PC-3 (cell line): ENCODE data around the gene NOXA1. TPM values are rescaled to one million over a fixed set of nuclear protein-coding genes. Genes with fewer than 3 reads are reported as not detected.

Experiments
- ATAC-seq: fragments of 200-7000 bp; cut with Tn5 transposase; 2 replicates; pipeline ENCODE4 v1.9.1; 2020; ENCODE audit warnings: mild to moderate bottlenecking, moderate library complexity
- BruUV-seq: library from RNA; stranded (reverse); fragments of 400-500 nt; replicated peaks from 2 replicates; lab custom pipeline; 2021; lab: Mats Ljungman, UMichigan
- CTCF ChIA-PET: fragments of 300-600 bp; sonication (Branson Sonifier 250); formaldehyde crosslinking; loops from one replicate; lab custom pipeline; 2022; ENCODE audit warnings: antibody characterized with exemption; lab: Charles Lee
- POLR2A ChIA-PET: fragments of 300-600 bp; sonication (Branson Sonifier 250); formaldehyde crosslinking; loops from one replicate; lab custom pipeline; 2022; ENCODE audit warnings: antibody characterized with exemption; ENCODE audit not compliant: unreplicated experiment; lab: Charles Lee
- DNase-seq: peaks from one replicate; pipeline ENCODE4 v3.0.0-alpha.2; 2015
- H2AFZ ChIP-seq: fragments of 300-600 bp; sonication (generic); 2 replicates; pipeline ENCODE4 v1.6.0; 2016; ENCODE audit warnings: antibody characterized with exemption, low read length
- H3F3A ChIP-seq: fragments of 300-600 bp; sonication (generic); one replicate; pipeline ENCODE4 v1.6.0; 2017; ENCODE audit warnings: antibody characterized with exemption, low read length, control low read depth, mild to moderate bottlenecking; ENCODE audit not compliant: unreplicated experiment
- H3K27ac ChIP-seq: fragments of 300-600 bp; sonication (generic); 2 replicates; pipeline ENCODE4 v1.5.1; 2016; ENCODE audit warnings: mild to moderate bottlenecking, low read length
- H3K27me3 ChIP-seq: fragments of 300-600 bp; sonication (generic); 2 replicates; pipeline ENCODE4 v1.6.1; 2016; ENCODE audit warnings: low read length, mixed read lengths
- H3K36me3 ChIP-seq: fragments of 300-600 bp; sonication (generic); 2 replicates; pipeline ENCODE4 v1.6.1; 2016; ENCODE audit warnings: low read depth, mixed run types, low read length, mixed read lengths
- H3K4me1 ChIP-seq: fragments of 300-600 bp; sonication (generic); 2 replicates; pipeline ENCODE4 v1.5.1; 2016; ENCODE audit warnings: low read length; ENCODE audit not compliant: insufficient read depth
- H3K4me2 ChIP-seq: fragments of 300-600 bp; sonication (generic); 2 replicates; pipeline ENCODE4 v1.6.0; 2016; ENCODE audit warnings: low read length
- H3K4me3 ChIP-seq: fragments of 300-600 bp; sonication (generic); 2 replicates; pipeline ENCODE4 v1.5.1; 2016; ENCODE audit warnings: mild to moderate bottlenecking, low read length, mixed read lengths
- H3K79me2 ChIP-seq: fragments of 300-600 bp; sonication (generic); 2 replicates; pipeline ENCODE4 v1.6.1; 2017; ENCODE audit warnings: low read length, mixed read lengths
- H3K9ac ChIP-seq: fragments of 300-600 bp; sonication (generic); 2 replicates; pipeline ENCODE4 v1.6.0; 2016; ENCODE audit warnings: mild to moderate bottlenecking, low read length
- H3K9me2 ChIP-seq: fragments of 300-600 bp; sonication (generic); replicated peaks from 2 replicates; pipeline ENCODE4 v1.6.1; 2016; ENCODE audit warnings: mixed run types, low read length, mixed read lengths
- H3K9me3 ChIP-seq: fragments of 300-600 bp; sonication (generic); 2 replicates; pipeline ENCODE4 v1.6.1; 2016; ENCODE audit warnings: low read length, mixed read lengths
- H4K20me1 ChIP-seq: fragments of 300-600 bp; sonication (generic); 2 replicates; pipeline ENCODE4 v1.6.1; 2016; ENCODE audit warnings: low read length, mixed read lengths
- CTCF ChIP-seq: fragments of 300-600 bp; sonication (generic); conservative IDR thresholded peaks from 2 replicates; pipeline ENCODE4 v1.5.1; 2017; ENCODE audit warnings: antibody characterized with exemption, low read depth, mild to moderate bottlenecking, low read length
- EZH2 ChIP-seq: fragments of 300-600 bp; sonication (generic); IDR thresholded peaks from one replicate; pipeline ENCODE4 v1.6.1; 2017; ENCODE audit warnings: antibody characterized with exemption, mild to moderate bottlenecking, low read length; ENCODE audit not compliant: unreplicated experiment
- EZH2phosphoT487 ChIP-seq: fragments of 300-600 bp; sonication (generic); IDR thresholded peaks from 2 replicates; pipeline ENCODE4 v1.6.1; 2018; ENCODE audit warnings: mild to moderate bottlenecking, antibody characterized with exemption, low read length, borderline replicate concordance
- intact Hi-C: fragments of 100-400 bp; cut with micrococcal nuclease; formaldehyde crosslinking; loops from 2 replicates; pipeline ENCODE4 v1.9.0; 2023
- total RNA-seq: library from RNA; depleted of rRNA; stranded (reverse); fragments of >200 nt; gene quantifications from 2 replicates; pipeline ENCODE4 v1.2.3, GENCODE V29; 2014

The NOXA1 gene
- total RNA-seq, 1 experiment from 2014 or later, result 0.51 TPM

- ChIA-PET CTCF (no interaction called here), POLR2A (no interaction called here)
- no peak for ATAC-seq
Measured at GRCh38 chr9:137477778-137478612, 54.8 kb downstream of the NOXA1 start.

GRCh38 chr9:137478613-137478961, 55.4 kb downstream of the NOXA1 start:
- Histone ChIP-seq H3K9me3 (no peaks in the 10 kb centered on the region), H3K27ac (no peak overlapping the region), H3K4me2 (no peak overlapping the region), H3K9me2 (no peaks in the 10 kb centered on the region), H3K9ac (no peak overlapping the region), H3F3A (no peaks in the 10 kb centered on the region), H4K20me1 (no peaks in the 10 kb centered on the region), H3K4me3 (no peak overlapping the region), H3K4me1 (peaks cover 24% of the 10 kb centered on the region), H2AFZ (no peak overlapping the region), H3K79me2 (no peaks in the 10 kb centered on the region), H3K27me3 (no peaks in the 10 kb centered on the region), H3K36me3 (no peaks in the 10 kb centered on the region)
- ATAC-seq (no peak), DNase-seq (no peak)
- intact Hi-C loops, result no loop called here
- TF ChIP-seq EZH2, result no peak
- no peak for TF ChIP-seq EZH2phosphoT487
- TF ChIP-seq CTCF, result no peak
- no TSS peak for BruUV-seq
- POLR2A ChIA-PET, result no interaction called here
- CTCF ChIA-PET, result no interaction called here

More at GRCh38 chr9:137477778-137478612, 54.8 kb downstream of the NOXA1 start:
- no peaks in the 10 kb centered on the region for H3K79me2 ChIP-seq
- no peaks in the 10 kb centered on the region for H3F3A ChIP-seq
- no peak for TF ChIP-seq EZH2
- no peak for TF ChIP-seq EZH2phosphoT487
- no peak for TF ChIP-seq CTCF
- no peak overlapping the region for H3K9ac ChIP-seq
- H2AFZ ChIP-seq, result no peak overlapping the region
- H4K20me1 ChIP-seq, result no peaks in the 10 kb centered on the region
- intact Hi-C loops, result no loop called here
- no peak overlapping the region for H3K4me2 ChIP-seq
- no TSS peak for BruUV-seq
- H3K36me3 ChIP-seq, result no peaks in the 10 kb centered on the region
- H3K27me3 ChIP-seq, result no peaks in the 10 kb centered on the region
- no peak for DNase-seq
- peaks cover 18% of the 10 kb centered on the region for H3K4me1 ChIP-seq
- H3K9me3 ChIP-seq, result no peaks in the 10 kb centered on the region
- H3K4me3 ChIP-seq, result no peak overlapping the region
- H3K9me2 ChIP-seq, result no peaks in the 10 kb centered on the region
- H3K27ac ChIP-seq, result no peak overlapping the region
